PC-3 (cell line): ENCODE measurements around the gene NOP9. TPM values are rescaled to one million over a fixed set of nuclear protein-coding genes. Genes with fewer than 3 reads are reported as not detected.

ENCODE experiments used
- ATAC-seq: fragments of 200-7000 bp; cut with Tn5 transposase; 2 replicates; pipeline ENCODE4 v1.9.1; 2020; ENCODE audit warnings: mild to moderate bottlenecking, moderate library complexity
- BruUV-seq: library from RNA; stranded (reverse); fragments of 400-500 nt; replicated peaks from 2 replicates; lab custom pipeline; 2021; lab: Mats Ljungman, UMichigan
- CTCF ChIA-PET: fragments of 300-600 bp; sonication (Branson Sonifier 250); formaldehyde crosslinking; loops from one replicate; lab custom pipeline; 2022; ENCODE audit warnings: antibody characterized with exemption; lab: Charles Lee
- POLR2A ChIA-PET: fragments of 300-600 bp; sonication (Branson Sonifier 250); formaldehyde crosslinking; loops from one replicate; lab custom pipeline; 2022; ENCODE audit warnings: antibody characterized with exemption; ENCODE audit not compliant: unreplicated experiment; lab: Charles Lee
- DNase-seq: peaks from one replicate; pipeline ENCODE4 v3.0.0-alpha.2; 2015
- H2AFZ ChIP-seq: fragments of 300-600 bp; sonication (generic); 2 replicates; pipeline ENCODE4 v1.6.0; 2016; ENCODE audit warnings: antibody characterized with exemption, low read length
- H3F3A ChIP-seq: fragments of 300-600 bp; sonication (generic); one replicate; pipeline ENCODE4 v1.6.0; 2017; ENCODE audit warnings: antibody characterized with exemption, low read length, control low read depth, mild to moderate bottlenecking; ENCODE audit not compliant: unreplicated experiment
- H3K27ac ChIP-seq: fragments of 300-600 bp; sonication (generic); 2 replicates; pipeline ENCODE4 v1.5.1; 2016; ENCODE audit warnings: mild to moderate bottlenecking, low read length
- H3K27me3 ChIP-seq: fragments of 300-600 bp; sonication (generic); 2 replicates; pipeline ENCODE4 v1.6.1; 2016; ENCODE audit warnings: low read length, mixed read lengths
- H3K36me3 ChIP-seq: fragments of 300-600 bp; sonication (generic); 2 replicates; pipeline ENCODE4 v1.6.1; 2016; ENCODE audit warnings: low read depth, mixed run types, low read length, mixed read lengths
- H3K4me1 ChIP-seq: fragments of 300-600 bp; sonication (generic); 2 replicates; pipeline ENCODE4 v1.5.1; 2016; ENCODE audit warnings: low read length; ENCODE audit not compliant: insufficient read depth
- H3K4me2 ChIP-seq: fragments of 300-600 bp; sonication (generic); 2 replicates; pipeline ENCODE4 v1.6.0; 2016; ENCODE audit warnings: low read length
- H3K4me3 ChIP-seq: fragments of 300-600 bp; sonication (generic); 2 replicates; pipeline ENCODE4 v1.5.1; 2016; ENCODE audit warnings: mild to moderate bottlenecking, low read length, mixed read lengths
- H3K79me2 ChIP-seq: fragments of 300-600 bp; sonication (generic); 2 replicates; pipeline ENCODE4 v1.6.1; 2017; ENCODE audit warnings: low read length, mixed read lengths
- H3K9ac ChIP-seq: fragments of 300-600 bp; sonication (generic); 2 replicates; pipeline ENCODE4 v1.6.0; 2016; ENCODE audit warnings: mild to moderate bottlenecking, low read length
- H3K9me2 ChIP-seq: fragments of 300-600 bp; sonication (generic); replicated peaks from 2 replicates; pipeline ENCODE4 v1.6.1; 2016; ENCODE audit warnings: mixed run types, low read length, mixed read lengths
- H3K9me3 ChIP-seq: fragments of 300-600 bp; sonication (generic); 2 replicates; pipeline ENCODE4 v1.6.1; 2016; ENCODE audit warnings: low read length, mixed read lengths
- H4K20me1 ChIP-seq: fragments of 300-600 bp; sonication (generic); 2 replicates; pipeline ENCODE4 v1.6.1; 2016; ENCODE audit warnings: low read length, mixed read lengths
- CTCF ChIP-seq: fragments of 300-600 bp; sonication (generic); conservative IDR thresholded peaks from 2 replicates; pipeline ENCODE4 v1.5.1; 2017; ENCODE audit warnings: antibody characterized with exemption, low read depth, mild to moderate bottlenecking, low read length
- EZH2 ChIP-seq: fragments of 300-600 bp; sonication (generic); IDR thresholded peaks from one replicate; pipeline ENCODE4 v1.6.1; 2017; ENCODE audit warnings: antibody characterized with exemption, mild to moderate bottlenecking, low read length; ENCODE audit not compliant: unreplicated experiment
- EZH2phosphoT487 ChIP-seq: fragments of 300-600 bp; sonication (generic); IDR thresholded peaks from 2 replicates; pipeline ENCODE4 v1.6.1; 2018; ENCODE audit warnings: mild to moderate bottlenecking, antibody characterized with exemption, low read length, borderline replicate concordance
- intact Hi-C: fragments of 100-400 bp; cut with micrococcal nuclease; formaldehyde crosslinking; loops from 2 replicates; pipeline ENCODE4 v1.9.0; 2023
- total RNA-seq: library from RNA; depleted of rRNA; stranded (reverse); fragments of >200 nt; gene quantifications from 2 replicates; pipeline ENCODE4 v1.2.3, GENCODE V29; 2014

NOP9 gene
- total RNA-seq, 1 experiment from 2014 or later: 30.4 TPM

- no peaks in the 10 kb centered on the region for H3K79me2 ChIP-seq
- H3K36me3 ChIP-seq: no peaks in the 10 kb centered on the region
- no peaks in the 10 kb centered on the region for H3F3A ChIP-seq
- no peak for DNase-seq
- H2AFZ ChIP-seq: no peak overlapping the region
- ChIA-PET CTCF (interaction anchor here (0.6 kb wide), 1 partner anchor 36 kb away, joined by 3 read pairs; no protein-coding TSS in a partner anchor), POLR2A (no interaction called here)
- no peak overlapping the region for H3K4me2 ChIP-seq
- intact Hi-C loops: no loop called here
- H3K9ac ChIP-seq: no peak overlapping the region
- no peak for TF ChIP-seq CTCF
- no peak for TF ChIP-seq EZH2
- no peak for TF ChIP-seq EZH2phosphoT487
- no peak overlapping the region for H3K27ac ChIP-seq
- BruUV-seq: no TSS peak
- H3K9me3 ChIP-seq: no peaks in the 10 kb centered on the region
- no peaks in the 10 kb centered on the region for H3K9me2 ChIP-seq
- H3K4me3 ChIP-seq: no peak overlapping the region
- no peaks in the 10 kb centered on the region for H4K20me1 ChIP-seq
- ATAC-seq: no peak
- no peaks in the 10 kb centered on the region for H3K4me1 ChIP-seq
- peaks cover 9% of the 10 kb centered on the region; the same call in 1 of the 2 replicates for H3K27me3 ChIP-seq
Measured at GRCh38 chr14:24343795-24344660, 44.4 kb downstream of the NOP9 start.

- Histone ChIP-seq H3F3A (no peaks in the 10 kb centered on the region), H4K20me1 (no peaks in the 10 kb centered on the region), H3K36me3 (no peaks in the 10 kb centered on the region), H2AFZ (no peak overlapping the region), H3K4me1 (no peaks in the 10 kb centered on the region), H3K9me3 (no peaks in the 10 kb centered on the region), H3K9me2 (no peaks in the 10 kb centered on the region), H3K9ac (no peak overlapping the region), H3K27ac (no peak overlapping the region), H3K79me2 (no peaks in the 10 kb centered on the region), H3K4me2 (no peak overlapping the region), H3K27me3 (peaks cover 20% of the 10 kb centered on the region; the same call in 1 of the 2 replicates), H3K4me3 (no peak overlapping the region)
- no peak for ATAC-seq
- intact Hi-C loops: no loop called here
- no peak for DNase-seq
- no TSS peak for BruUV-seq
- TF ChIP-seq EZH2phosphoT487 (no peak), EZH2 (no peak), CTCF (no peak)
- ChIA-PET CTCF (interaction anchor here (0.6 kb wide), 1 partner anchor 19 kb away, joined by 4 read pairs; no protein-coding TSS in a partner anchor), POLR2A (interaction anchor here (0.6 kb wide), 1 partner anchor 85 kb away, joined by 4 read pairs; no protein-coding TSS in a partner anchor)
Measured at GRCh38 chr14:24347134-24347533, 47.5 kb downstream of the NOP9 start.

- H3K9me2 ChIP-seq: no peaks in the 10 kb centered on the region
- BruUV-seq: no TSS peak
- DNase-seq (no peak), ATAC-seq (no peak)
- H3F3A ChIP-seq: no peaks in the 10 kb centered on the region
- no peak overlapping the region for H2AFZ ChIP-seq
- ChIA-PET CTCF (no interaction called here), POLR2A (no interaction called here)
- H3K4me1 ChIP-seq: no peaks in the 10 kb centered on the region
- H3K9me3 ChIP-seq: no peaks in the 10 kb centered on the region
- intact Hi-C loops: no loop called here
- no peak overlapping the region for H3K27ac ChIP-seq
- no peak overlapping the region for H3K9ac ChIP-seq
- H3K36me3 ChIP-seq: no peaks in the 10 kb centered on the region
- no peaks in the 10 kb centered on the region for H4K20me1 ChIP-seq
- H3K79me2 ChIP-seq: no peaks in the 10 kb centered on the region
- peaks cover 20% of the 10 kb centered on the region; the same call in 1 of the 2 replicates for H3K27me3 ChIP-seq
- H3K4me2 ChIP-seq: no peak overlapping the region
- TF ChIP-seq EZH2: no peak
- no peak for TF ChIP-seq EZH2phosphoT487
- no peak for TF ChIP-seq CTCF
- no peak overlapping the region for H3K4me3 ChIP-seq
Measured at GRCh38 chr14:24348186-24348585, 48.5 kb downstream of the NOP9 start.
